GM12873 (cell line): Measurements from ENCODE around the gene GAB2.

ENCODE experiments used
- CTCF ChIP-seq: IDR thresholded peaks from 2 replicates; pipeline ENCODE4 v1.5.1; 2012; ENCODE audit warnings: low read depth, mild to moderate bottlenecking, moderate library complexity, low read length, control low read depth; ENCODE audit not compliant: insufficient read depth; ENCODE audit errors: missing control alignments

The GAB2 gene

GRCh38 chr11:78207532-78208256 lies 209.9 kb downstream of the GAB2 start:
- TF ChIP-seq CTCF = no peak

- TF ChIP-seq CTCF = no peak
Measured at GRCh38 chr11:78205691-78206090, 211.9 kb downstream of the GAB2 start.

- TF ChIP-seq CTCF = no peak
Measured at GRCh38 chr11:78205256-78205655, 212.4 kb downstream of the GAB2 start.

GRCh38 chr11:78203184-78203583 lies 214.4 kb downstream of the GAB2 start:
- TF ChIP-seq CTCF = no peak

GRCh38 chr11:78202733-78203167 lies 214.9 kb downstream of the GAB2 start:
- no peak for TF ChIP-seq CTCF

GRCh38 chr11:78201096-78201818 lies 216.4 kb downstream of the GAB2 start:
- TF ChIP-seq CTCF = no peak

GRCh38 chr11:78200553-78200952 lies 217.1 kb downstream of the GAB2 start:
- TF ChIP-seq CTCF = no peak
